Measurements from ENCODE around the gene TRIAP1. TPM values are rescaled to one million over a fixed set of nuclear protein-coding genes. Genes with fewer than 3 reads are reported as not detected.
A peak's percentile ranks its signal among the peaks of the same experiment; 100 is the strongest.

Gene TRIAP1
- polyA plus RNA-seq, 2 donors = 19.2 to 28.0 TPM

DNA sequence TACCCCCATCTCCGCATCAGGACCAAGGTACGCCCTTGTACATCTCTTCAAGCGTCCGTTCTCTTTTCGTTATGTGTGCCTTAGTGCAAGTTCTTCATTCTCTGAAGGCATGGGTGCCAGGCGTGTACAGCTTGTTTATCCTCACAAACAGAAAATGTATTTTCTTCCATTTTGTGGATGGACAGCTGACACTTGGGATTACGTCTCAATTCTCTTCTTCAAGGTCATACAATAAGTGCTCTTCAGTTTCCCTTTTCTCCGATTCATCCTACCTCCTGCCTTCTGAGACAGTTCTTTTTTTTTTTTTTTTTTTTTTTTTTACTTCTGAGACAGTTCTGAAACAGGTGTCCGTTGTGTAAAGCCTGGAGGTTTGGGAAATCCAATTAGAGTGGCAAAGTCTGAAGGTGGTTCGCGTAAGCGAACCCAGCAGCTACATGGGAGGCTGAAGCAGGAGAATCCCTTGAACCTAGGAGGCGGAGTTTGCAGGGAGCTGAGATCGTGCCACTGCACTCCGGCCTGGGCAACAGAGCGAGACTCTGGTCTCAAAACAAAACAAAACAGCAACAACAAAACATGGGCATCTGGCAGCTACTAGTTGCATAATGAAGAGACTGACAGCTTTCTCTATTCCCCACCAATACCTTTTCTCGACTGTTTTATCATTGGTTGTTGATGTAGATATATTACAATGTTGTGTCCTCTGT, 7.5 kb downstream of the TRIAP1 start:
- Histone ChIP-seq H3K9me3 (ENCODE audit: control insufficient read depth in 2 of 2, insufficient read depth in 1 of 2, low read depth in 1 of 2, low read length in 1 of 2) (no peaks in the 10 kb centered on the region), H3K27me3 (ENCODE audit: control insufficient read depth in 1 of 2, insufficient read depth in 2 of 2, low read length in 2 of 2) (no peaks in the 10 kb centered on the region), H3K4me1 (ENCODE audit: control insufficient read depth in 2 of 2, insufficient read depth in 2 of 2, low read length in 1 of 2) (peaks cover 2 to 6% of the 10 kb centered on the region in 2 donors), H3K36me3 (ENCODE audit: control insufficient read depth in 2 of 2, insufficient read depth in 2 of 2, low read length in 1 of 2) (peaks cover 0 to 4% of the 10 kb centered on the region in 2 donors), H3K27ac (ENCODE audit: low read depth in 2 of 2, low read length in 1 of 2) (peak overlapping the region; percentile 85 to 94), H3K4me3 (ENCODE audit: low read depth in 1 of 2, low read length in 2 of 2) (peak overlapping the region; percentile 86 to 98)
- WGBS, 2 donors = 28 to 33% methylated on average over 17 of the region's 17 CpGs

DNA sequence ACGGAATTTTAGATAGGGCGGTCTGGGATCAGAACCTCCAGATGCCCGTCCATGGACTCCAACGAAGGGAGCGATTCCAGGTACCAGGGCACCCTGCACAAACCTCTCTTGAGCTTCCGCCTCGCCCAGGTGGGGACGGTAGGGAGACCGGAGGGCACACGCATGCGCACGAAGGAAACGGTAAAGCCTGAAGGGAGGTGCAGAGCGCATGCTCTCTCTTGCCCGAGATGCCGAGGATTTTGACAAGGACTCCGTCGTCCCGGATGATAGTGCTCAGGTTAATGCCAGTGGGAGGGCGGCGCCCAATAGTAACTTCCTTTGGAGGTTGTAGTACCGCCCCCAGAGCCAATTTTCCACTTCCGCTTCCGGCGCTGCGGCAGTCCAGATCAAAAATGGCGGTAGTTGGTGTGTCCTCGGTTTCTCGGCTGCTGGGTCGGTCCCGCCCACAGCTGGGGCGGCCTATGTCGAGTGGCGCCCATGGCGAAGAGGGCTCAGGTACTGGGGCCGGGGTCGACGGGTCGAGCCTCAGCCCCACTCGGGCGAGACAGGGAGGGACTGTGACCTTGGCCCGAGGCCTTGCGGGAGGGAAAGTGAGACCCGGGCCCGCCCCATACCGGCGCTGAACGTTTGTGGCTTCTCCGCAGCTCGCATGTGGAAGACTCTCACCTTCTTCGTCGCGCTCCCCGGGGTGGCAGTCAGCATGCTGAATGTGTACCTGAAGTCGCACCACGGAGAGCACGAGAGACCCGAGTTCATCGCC, 8.3 kb downstream of the TRIAP1 start, which contains the start of gene COX6A1:
TSS of gene COX6A1 (plus strand) at position 379 of the 760 bp plus-strand sequence. CDS start at position 393, 14 bp downstream.
- WGBS, 2 donors = 0% methylated on average over 57 to 59 of the region's 59 CpGs
- Histone ChIP-seq H3K27ac (ENCODE audit: low read depth in 2 of 2, low read length in 1 of 2) (peak within 1 kb of the TSS; percentile 85 to 94), H3K4me1 (ENCODE audit: control insufficient read depth in 2 of 2, insufficient read depth in 2 of 2, low read length in 1 of 2) (peaks cover 2 to 6% of the 10 kb centered on the region in 2 donors)

DNA sequence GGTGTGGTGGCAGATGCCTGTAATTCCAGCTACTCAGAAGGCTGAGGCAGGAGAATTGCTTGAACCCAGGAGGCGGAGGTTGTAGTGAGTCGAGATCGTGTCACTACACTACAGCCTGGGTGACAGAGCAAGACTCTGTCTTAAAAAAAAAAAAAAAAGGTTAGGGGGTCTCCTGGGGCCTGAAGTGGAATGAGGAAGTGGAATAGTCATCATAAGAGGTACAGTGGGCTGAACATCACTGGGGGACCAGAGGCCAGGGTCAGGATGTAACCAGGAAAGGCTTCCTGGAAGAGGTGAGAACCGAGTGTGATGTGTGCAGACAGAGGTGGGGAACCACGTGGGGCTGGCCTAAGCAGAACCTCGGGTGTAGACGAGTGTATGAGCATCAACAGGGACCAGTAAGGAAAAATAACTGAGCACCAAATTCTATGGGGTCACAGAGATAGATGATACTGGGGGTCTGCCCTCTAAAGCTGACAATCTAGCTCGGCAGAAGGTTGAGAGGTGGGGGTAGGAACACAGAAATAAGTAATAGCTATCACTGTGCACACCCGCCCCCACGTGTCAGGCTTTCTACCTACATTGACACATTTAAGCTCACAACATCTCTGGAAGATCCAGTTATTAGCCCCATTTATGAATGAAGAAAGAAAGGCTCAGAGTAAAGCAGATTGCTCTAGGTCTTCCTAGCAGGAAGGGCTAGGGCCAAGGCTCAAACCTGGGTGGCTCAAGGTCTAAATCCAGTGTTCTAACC, 13.2 kb downstream of the TRIAP1 start:
- H3K27ac ChIP-seq (ENCODE audit: low read depth in 2 of 2, low read length in 1 of 2) = no peak overlapping the region
- no peaks in the 10 kb centered on the region for H3K36me3 ChIP-seq (ENCODE audit: control insufficient read depth in 2 of 2, insufficient read depth in 2 of 2, low read length in 1 of 2)
- no peak overlapping the region for H3K4me3 ChIP-seq (ENCODE audit: low read depth in 1 of 2, low read length in 2 of 2)
- H3K9me3 ChIP-seq (ENCODE audit: control insufficient read depth in 2 of 2, insufficient read depth in 1 of 2, low read depth in 1 of 2, low read length in 1 of 2) = no peaks in the 10 kb centered on the region
- peaks cover 2% of the 10 kb centered on the region in 2 donors for H3K4me1 ChIP-seq (ENCODE audit: control insufficient read depth in 2 of 2, insufficient read depth in 2 of 2, low read length in 1 of 2)
- WGBS, 2 donors = 60 to 67% methylated on average over 10 of the region's 10 CpGs
- H3K27me3 ChIP-seq (ENCODE audit: control insufficient read depth in 1 of 2, insufficient read depth in 2 of 2, low read length in 2 of 2) = no peaks in the 10 kb centered on the region

More for the DNA sequence above, 8.3 kb downstream of the TRIAP1 start, which contains the start of gene COX6A1:
- H3K36me3 ChIP-seq (ENCODE audit: control insufficient read depth in 2 of 2, insufficient read depth in 2 of 2, low read length in 1 of 2) = peaks cover 0 to under 1% of the 10 kb centered on the region in 2 donors
- H3K27me3 ChIP-seq (ENCODE audit: control insufficient read depth in 1 of 2, insufficient read depth in 2 of 2, low read length in 2 of 2) = no peaks in the 10 kb centered on the region
- H3K4me3 ChIP-seq (ENCODE audit: low read depth in 1 of 2, low read length in 2 of 2) = peak within 1 kb of the TSS; percentile 86 to 98
- no peaks in the 10 kb centered on the region for H3K9me3 ChIP-seq (ENCODE audit: control insufficient read depth in 2 of 2, insufficient read depth in 1 of 2, low read depth in 1 of 2, low read length in 1 of 2)

GRCh38 chr12:120429368-120429767, 16.8 kb downstream of the TRIAP1 start:
- Histone ChIP-seq H3K9me3 (ENCODE audit: control insufficient read depth in 2 of 2, insufficient read depth in 1 of 2, low read depth in 1 of 2, low read length in 1 of 2) (no peaks in the 10 kb centered on the region), H3K36me3 (ENCODE audit: control insufficient read depth in 2 of 2, insufficient read depth in 2 of 2, low read length in 1 of 2) (no peaks in the 10 kb centered on the region), H3K4me3 (ENCODE audit: low read depth in 1 of 2, low read length in 2 of 2) (no peak overlapping the region), H3K27me3 (ENCODE audit: control insufficient read depth in 1 of 2, insufficient read depth in 2 of 2, low read length in 2 of 2) (no peaks in the 10 kb centered on the region), H3K4me1 (ENCODE audit: control insufficient read depth in 2 of 2, insufficient read depth in 2 of 2, low read length in 1 of 2) (no peaks in the 10 kb centered on the region), H3K27ac (ENCODE audit: low read depth in 2 of 2, low read length in 1 of 2) (no peak overlapping the region)
- WGBS, 2 donors = 69 to 72% methylated on average over 7 of the region's 7 CpGs

DNA sequence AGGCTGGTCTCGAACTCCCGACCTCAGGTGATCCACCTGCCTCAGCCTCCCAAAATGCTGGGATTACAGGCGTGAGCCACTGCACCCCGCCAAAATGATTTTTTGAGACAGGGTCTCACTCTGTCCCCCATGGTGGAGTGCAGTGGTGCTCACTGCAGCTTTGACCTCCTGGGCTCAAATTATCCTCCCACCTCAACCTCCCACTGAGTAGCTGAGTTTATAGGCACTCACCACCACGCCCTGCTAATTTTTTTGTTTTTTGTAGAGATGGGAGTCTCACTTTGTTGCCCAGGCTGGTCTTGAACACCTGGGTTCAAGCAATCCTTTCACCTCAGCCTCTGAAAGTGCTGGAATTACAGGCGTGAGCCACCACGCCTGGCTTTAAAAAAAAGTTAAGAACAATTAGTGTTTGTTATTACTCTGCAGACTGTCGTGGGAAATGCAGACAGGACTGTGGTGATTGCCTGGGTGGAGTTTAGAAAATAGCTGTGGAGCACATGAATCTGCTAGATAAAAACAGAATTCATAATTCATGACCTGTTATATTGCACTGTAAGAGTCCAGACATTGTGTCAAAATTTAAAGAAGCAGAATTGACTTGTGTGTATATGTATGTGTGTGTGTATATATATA, 17.5 kb downstream of the TRIAP1 start:
- H3K4me3 ChIP-seq (ENCODE audit: low read depth in 1 of 2, low read length in 2 of 2) = no peak overlapping the region
- H3K9me3 ChIP-seq (ENCODE audit: control insufficient read depth in 2 of 2, insufficient read depth in 1 of 2, low read depth in 1 of 2, low read length in 1 of 2) = no peaks in the 10 kb centered on the region
- 60 to 63% methylated on average over 8 of the region's 8 CpGs for WGBS, 2 donors
- H3K4me1 ChIP-seq (ENCODE audit: control insufficient read depth in 2 of 2, insufficient read depth in 2 of 2, low read length in 1 of 2) = no peaks in the 10 kb centered on the region
- no peaks in the 10 kb centered on the region for H3K27me3 ChIP-seq (ENCODE audit: control insufficient read depth in 1 of 2, insufficient read depth in 2 of 2, low read length in 2 of 2)
- no peaks in the 10 kb centered on the region for H3K36me3 ChIP-seq (ENCODE audit: control insufficient read depth in 2 of 2, insufficient read depth in 2 of 2, low read length in 1 of 2)
- no peak overlapping the region for H3K27ac ChIP-seq (ENCODE audit: low read depth in 2 of 2, low read length in 1 of 2)

GRCh38 chr12:120425797-120426196, 20.4 kb downstream of the TRIAP1 start:
- WGBS, 2 donors = 80 to 93% methylated on average over 3 of the region's 3 CpGs
- H3K4me3 ChIP-seq (ENCODE audit: low read depth in 1 of 2, low read length in 2 of 2) = no peak overlapping the region
- H3K4me1 ChIP-seq (ENCODE audit: control insufficient read depth in 2 of 2, insufficient read depth in 2 of 2, low read length in 1 of 2) = no peaks in the 10 kb centered on the region
- no peak overlapping the region for H3K27ac ChIP-seq (ENCODE audit: low read depth in 2 of 2, low read length in 1 of 2)
- H3K9me3 ChIP-seq (ENCODE audit: control insufficient read depth in 2 of 2, insufficient read depth in 1 of 2, low read depth in 1 of 2, low read length in 1 of 2) = no peaks in the 10 kb centered on the region
- no peaks in the 10 kb centered on the region for H3K36me3 ChIP-seq (ENCODE audit: control insufficient read depth in 2 of 2, insufficient read depth in 2 of 2, low read length in 1 of 2)
- H3K27me3 ChIP-seq (ENCODE audit: control insufficient read depth in 1 of 2, insufficient read depth in 2 of 2, low read length in 2 of 2) = no peaks in the 10 kb centered on the region

GRCh38 chr12:120422892-120423456, 23.2 kb downstream of the TRIAP1 start:
- Histone ChIP-seq H3K4me3 (ENCODE audit: low read depth in 1 of 2, low read length in 2 of 2) (no peak overlapping the region), H3K27me3 (ENCODE audit: control insufficient read depth in 1 of 2, insufficient read depth in 2 of 2, low read length in 2 of 2) (no peaks in the 10 kb centered on the region), H3K9me3 (ENCODE audit: control insufficient read depth in 2 of 2, insufficient read depth in 1 of 2, low read depth in 1 of 2, low read length in 1 of 2) (no peaks in the 10 kb centered on the region), H3K4me1 (ENCODE audit: control insufficient read depth in 2 of 2, insufficient read depth in 2 of 2, low read length in 1 of 2) (no peaks in the 10 kb centered on the region), H3K36me3 (ENCODE audit: control insufficient read depth in 2 of 2, insufficient read depth in 2 of 2, low read length in 1 of 2) (no peaks in the 10 kb centered on the region), H3K27ac (ENCODE audit: low read depth in 2 of 2, low read length in 1 of 2) (no peak overlapping the region)
- WGBS, 2 donors = 68 to 74% methylated on average over 7 of the region's 7 CpGs

DNA sequence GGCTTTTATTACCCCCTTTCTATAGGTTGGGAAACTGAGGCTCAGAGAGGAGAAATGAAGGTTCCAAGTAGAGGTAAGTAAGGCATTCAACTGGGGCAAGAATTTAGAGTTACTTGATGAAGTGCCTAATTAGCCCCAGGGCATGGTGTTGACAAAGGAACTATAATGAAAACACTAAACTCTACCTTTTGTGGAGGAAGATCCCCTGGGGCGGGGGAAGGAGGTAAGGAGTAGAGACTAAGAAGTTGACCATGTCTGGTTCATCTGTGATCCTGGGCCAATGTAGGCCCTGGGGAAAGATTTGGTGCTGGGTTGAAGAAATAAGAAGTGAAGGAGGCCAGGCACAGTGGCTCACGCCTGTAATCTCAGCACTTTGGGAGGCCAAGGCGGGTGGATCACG, 24.5 kb downstream of the TRIAP1 start:
- Histone ChIP-seq H3K27me3 (ENCODE audit: control insufficient read depth in 1 of 2, insufficient read depth in 2 of 2, low read length in 2 of 2) (no peaks in the 10 kb centered on the region), H3K9me3 (ENCODE audit: control insufficient read depth in 2 of 2, insufficient read depth in 1 of 2, low read depth in 1 of 2, low read length in 1 of 2) (no peaks in the 10 kb centered on the region), H3K27ac (ENCODE audit: low read depth in 2 of 2, low read length in 1 of 2) (no peak overlapping the region), H3K4me3 (ENCODE audit: low read depth in 1 of 2, low read length in 2 of 2) (no peak overlapping the region), H3K4me1 (ENCODE audit: control insufficient read depth in 2 of 2, insufficient read depth in 2 of 2, low read length in 1 of 2) (no peaks in the 10 kb centered on the region), H3K36me3 (ENCODE audit: control insufficient read depth in 2 of 2, insufficient read depth in 2 of 2, low read length in 1 of 2) (no peaks in the 10 kb centered on the region)
- WGBS, 2 donors = 72 to 76% methylated on average over 4 of the region's 4 CpGs

All from esophagus (tissue), 2 donors.